Activated naive CD8-positive, alpha-beta T cell treated with anti-CD3 and anti-CD28 coated beads, Interleukin-2, amount 50 U/mL, for 16 hours (primary cell): ENCODE data around the gene BOLA3.
"Not testable (repeated sequence)": the region's sequence is repeated elsewhere in the genome, so short reads cannot be mapped to it uniquely, and the experiment has no call there.

Experiments
- DNase-seq: peaks from one replicate; pipeline ENCODE4 v3.0.0-alpha.2; 2020; ENCODE audit warnings: low read depth, low spot score

Gene BOLA3

GRCh38 chr2:74147727-74148456 is at the start of gene BOLA3:
Gene BOLA3, minus strand, starts transcription at chr2:74147912. Its CDS starts 38 bp downstream, at chr2:74147874.
- peak; percentile 66 for DNase-seq

- DNase-seq = no peak
Observed at GRCh38 chr2:74197049-74197448, 49.3 kb upstream of the BOLA3 start.

- no peak for DNase-seq
Observed at GRCh38 chr2:74194799-74195198, 47.1 kb upstream of the BOLA3 start.

- DNase-seq = no peak
Observed at GRCh38 chr2:74191596-74192380, 44.1 kb upstream of the BOLA3 start.

GRCh38 chr2:74188696-74189095 is 41.0 kb upstream of the BOLA3 start:
- no peak for DNase-seq

GRCh38 chr2:74188018-74188601 is 40.4 kb upstream of the BOLA3 start:
- DNase-seq = no peak

GRCh38 chr2:74186706-74187105 is 39.0 kb upstream of the BOLA3 start:
- DNase-seq = not testable (repeated sequence)

GRCh38 chr2:74186038-74186437 is 38.3 kb upstream of the BOLA3 start:
- DNase-seq = no peak

- no peak for DNase-seq
Observed at GRCh38 chr2:74183878-74184277, 36.2 kb upstream of the BOLA3 start.

- no peak for DNase-seq
Observed at GRCh38 chr2:74181739-74182138, 34.0 kb upstream of the BOLA3 start.

GRCh38 chr2:74179063-74179865 is 31.6 kb upstream of the BOLA3 start:
- no peak for DNase-seq

- DNase-seq = peak; percentile 97
Observed at GRCh38 chr2:74178211-74179062, 30.7 kb upstream of the BOLA3 start, which contains the start of gene MOB1A. Gene MOB1A, minus strand, starts transcription at chr2:74178879. Its CDS starts 205 bp downstream, at chr2:74178674.

GRCh38 chr2:74177696-74178095 is 30.0 kb upstream of the BOLA3 start:
- no peak for DNase-seq

- no peak for DNase-seq
Observed at GRCh38 chr2:74174909-74175308, 27.2 kb upstream of the BOLA3 start.

GRCh38 chr2:74168739-74169138 is 21.0 kb upstream of the BOLA3 start:
- DNase-seq = no peak

- DNase-seq = no peak
Observed at GRCh38 chr2:74164761-74165160, 17.0 kb upstream of the BOLA3 start.

GRCh38 chr2:74162951-74163350 is 15.2 kb upstream of the BOLA3 start:
- no peak for DNase-seq

- DNase-seq = no peak
Observed at GRCh38 chr2:74155830-74156229, 8.1 kb upstream of the BOLA3 start.

GRCh38 chr2:74152954-74153353 is 5.2 kb upstream of the BOLA3 start:
- DNase-seq = no peak

GRCh38 chr2:74149570-74150319 is 2.0 kb upstream of the BOLA3 start:
- no peak for DNase-seq
